Measurements from ENCODE around the gene MBNL2.

The MBNL2 gene

GRCh38 chr13:97234236-97234635 is 12.1 kb downstream of the MBNL2 start:
- DNase-seq (ENCODE audit: low spot score): no peak

DNA sequence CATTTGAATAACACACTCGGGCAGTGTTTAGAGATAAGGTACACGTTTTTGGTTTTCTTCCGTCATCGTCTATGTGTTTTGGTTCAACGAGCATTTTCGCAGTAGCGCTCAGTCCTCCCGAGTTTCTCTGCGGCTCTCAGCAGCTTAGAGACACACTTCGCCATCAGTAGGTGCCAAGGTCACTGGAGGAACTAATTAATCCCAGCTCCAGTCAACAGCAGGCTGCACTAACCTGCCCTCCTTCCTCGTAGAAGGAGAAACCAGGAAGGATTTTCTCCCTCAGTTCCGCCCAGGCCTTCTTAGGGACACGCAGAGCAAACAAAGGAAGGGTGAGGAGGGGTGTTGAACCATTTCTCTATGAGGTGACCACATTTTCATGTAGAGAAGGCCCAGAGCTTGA is 12.6 kb downstream of the MBNL2 start:
- no peak for DNase-seq (ENCODE audit: low spot score)

- no peak for DNase-seq (ENCODE audit: low spot score)
Measured at GRCh38 chr13:97235549-97236231, 13.6 kb downstream of the MBNL2 start.

DNA sequence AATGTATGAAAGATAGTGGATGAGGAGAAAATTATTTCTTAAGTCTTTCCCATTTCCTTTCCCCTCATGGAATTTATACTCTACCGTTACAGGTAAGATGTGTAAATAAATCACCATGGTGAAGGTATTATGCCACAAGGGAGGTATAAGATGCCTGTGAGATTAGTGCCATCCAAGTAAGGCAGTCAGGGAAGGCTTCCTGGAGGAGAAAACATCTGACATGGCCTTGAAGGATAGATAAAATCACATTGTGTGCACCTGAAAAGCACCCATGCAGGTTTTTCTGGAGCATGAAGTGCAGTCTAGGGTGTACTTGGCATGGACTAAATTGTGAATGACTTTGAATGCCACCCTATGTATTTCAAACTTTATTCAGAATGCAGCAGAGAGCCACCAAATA is 15.3 kb downstream of the MBNL2 start:
- DNase-seq (ENCODE audit: low spot score): no peak

GRCh38 chr13:97238432-97238831 is 16.3 kb downstream of the MBNL2 start:
- DNase-seq (ENCODE audit: low spot score): no peak

GRCh38 chr13:97238883-97239282 is 16.8 kb downstream of the MBNL2 start:
- no peak for DNase-seq (ENCODE audit: low spot score)

GRCh38 chr13:97239306-97239705 is 17.2 kb downstream of the MBNL2 start:
- DNase-seq (ENCODE audit: low spot score): no peak

- DNase-seq (ENCODE audit: low spot score): peak; percentile 76
Measured at GRCh38 chr13:97239943-97240787, 18.0 kb downstream of the MBNL2 start.

- DNase-seq (ENCODE audit: low spot score): no peak
Measured at GRCh38 chr13:97240788-97241734, 18.9 kb downstream of the MBNL2 start.

- DNase-seq (ENCODE audit: low spot score): no peak
Measured at GRCh38 chr13:97241761-97242160, 19.6 kb downstream of the MBNL2 start.

DNA sequence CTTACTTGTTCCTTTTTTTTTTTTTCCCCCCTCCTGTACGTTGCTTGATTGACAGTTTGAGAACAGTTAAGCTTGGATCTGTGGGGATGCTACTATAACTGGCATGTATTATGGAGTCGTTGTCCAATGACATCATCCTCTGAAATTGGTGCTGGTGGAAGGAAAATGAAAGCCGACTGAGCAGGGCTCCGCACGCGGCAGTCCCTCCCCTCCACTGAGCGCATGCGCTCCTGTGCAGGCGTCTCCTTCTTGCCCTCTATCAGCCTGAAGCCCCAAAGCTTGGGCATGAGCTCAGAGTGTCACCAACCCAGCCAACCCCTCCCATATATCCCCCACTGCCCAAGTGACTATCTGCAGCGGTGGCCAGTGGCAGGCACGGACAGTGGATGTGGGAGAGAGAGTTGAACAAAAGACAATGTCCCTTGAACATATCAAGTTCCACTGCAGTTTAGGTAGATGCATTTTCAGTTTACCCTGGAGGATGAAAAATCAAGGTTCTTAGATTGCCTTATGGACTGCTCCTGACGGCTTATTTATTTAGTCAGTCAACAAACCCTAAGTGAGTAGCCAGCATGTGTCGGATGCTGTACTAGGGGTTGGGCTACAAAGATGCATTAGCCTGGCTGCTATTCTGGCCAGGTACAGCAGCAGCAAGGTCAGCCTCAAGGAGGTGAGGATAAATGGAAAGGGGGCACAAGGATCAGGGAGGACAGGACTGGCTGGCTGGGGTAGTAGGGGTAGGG is 20.8 kb downstream of the MBNL2 start:
- DNase-seq (ENCODE audit: low spot score): no peak

DNA sequence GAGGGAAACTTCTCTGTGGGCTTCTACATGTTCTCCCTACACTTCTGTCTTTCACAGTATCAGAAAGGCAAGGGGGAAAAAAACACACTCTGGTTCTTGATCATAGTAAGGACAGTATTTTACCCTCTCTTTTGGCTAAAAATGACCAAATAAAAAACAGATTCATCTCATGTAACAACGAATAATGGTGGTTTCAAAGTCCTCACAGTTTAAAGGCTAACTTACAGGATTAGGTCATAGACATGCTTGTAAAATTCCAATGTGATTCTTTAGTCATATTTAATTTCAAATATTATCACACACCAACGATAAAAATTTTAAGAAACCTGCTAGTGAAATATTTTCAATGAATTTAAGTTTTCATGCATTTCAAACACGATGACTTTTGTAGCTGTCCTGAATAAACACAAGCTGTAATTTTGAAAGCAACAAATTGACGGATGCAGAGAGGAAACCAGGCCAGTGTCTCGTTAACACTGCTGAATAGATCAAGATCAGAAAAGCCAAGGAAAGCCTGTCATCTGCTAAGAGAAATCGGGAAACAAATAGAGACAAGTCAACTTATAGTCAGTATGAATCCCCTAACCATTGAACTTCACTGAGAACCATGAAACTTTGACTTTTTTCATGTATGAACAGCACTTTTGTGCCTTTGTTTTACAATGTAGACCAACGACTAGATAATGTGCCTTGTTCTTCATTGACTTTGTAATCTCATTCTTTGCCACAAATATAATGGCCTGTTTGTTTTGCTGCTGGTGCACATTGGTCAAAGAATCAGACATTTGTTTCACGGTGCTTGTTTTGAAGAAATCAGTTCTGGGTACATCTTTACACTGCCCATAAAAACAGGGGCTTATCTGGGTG is 22.0 kb downstream of the MBNL2 start:
- peak; percentile 76 for DNase-seq (ENCODE audit: low spot score)

DNA sequence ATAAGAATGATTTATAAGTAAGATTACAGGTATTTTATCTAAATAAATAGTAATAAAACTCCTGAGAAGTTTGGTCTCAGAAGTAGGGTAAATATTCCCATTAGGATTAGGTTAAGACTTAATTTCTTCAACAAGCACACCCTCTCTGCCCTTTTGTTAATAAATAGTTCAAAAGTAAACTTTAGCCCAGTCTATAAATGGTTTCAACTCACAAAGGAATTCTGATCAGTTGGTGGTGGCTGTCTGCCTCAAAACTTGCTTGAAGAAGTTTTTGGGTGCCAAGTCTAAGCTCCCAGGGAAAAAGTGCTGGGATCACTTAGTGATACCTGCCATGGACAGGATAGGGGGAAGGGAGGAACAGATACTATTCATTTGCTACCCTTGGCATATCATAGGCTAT is 22.9 kb downstream of the MBNL2 start:
- no peak for DNase-seq (ENCODE audit: low spot score)

DNA sequence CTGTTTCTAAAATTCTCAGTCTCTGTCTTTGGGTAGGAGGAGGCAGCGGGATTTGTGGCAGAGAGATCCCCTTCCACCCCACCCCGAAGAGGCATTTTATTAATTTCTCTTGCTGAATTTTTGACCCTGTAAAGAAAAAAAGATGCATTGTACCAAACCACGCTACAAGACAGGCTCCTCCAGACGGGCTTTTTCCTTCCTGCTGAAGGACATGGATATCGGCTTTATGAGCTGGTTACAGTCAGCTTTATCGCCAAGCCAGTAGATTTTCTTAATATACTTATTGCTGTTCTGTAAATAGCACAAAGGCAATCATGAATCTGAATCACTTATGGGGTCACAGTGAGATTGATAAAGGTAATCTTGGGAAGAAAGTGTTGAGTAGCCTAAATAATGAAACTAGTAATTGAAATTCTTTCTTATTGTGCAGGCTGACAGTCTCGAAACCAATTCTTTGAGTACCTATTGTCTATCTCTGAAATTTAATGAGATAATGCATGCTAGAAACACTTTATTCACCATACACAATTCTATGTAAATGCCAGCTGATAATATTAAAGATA is 24.5 kb downstream of the MBNL2 start:
- DNase-seq (ENCODE audit: low spot score): no peak

GRCh38 chr13:97248243-97248642 is 26.1 kb downstream of the MBNL2 start:
- DNase-seq (ENCODE audit: low spot score): no peak

DNA sequence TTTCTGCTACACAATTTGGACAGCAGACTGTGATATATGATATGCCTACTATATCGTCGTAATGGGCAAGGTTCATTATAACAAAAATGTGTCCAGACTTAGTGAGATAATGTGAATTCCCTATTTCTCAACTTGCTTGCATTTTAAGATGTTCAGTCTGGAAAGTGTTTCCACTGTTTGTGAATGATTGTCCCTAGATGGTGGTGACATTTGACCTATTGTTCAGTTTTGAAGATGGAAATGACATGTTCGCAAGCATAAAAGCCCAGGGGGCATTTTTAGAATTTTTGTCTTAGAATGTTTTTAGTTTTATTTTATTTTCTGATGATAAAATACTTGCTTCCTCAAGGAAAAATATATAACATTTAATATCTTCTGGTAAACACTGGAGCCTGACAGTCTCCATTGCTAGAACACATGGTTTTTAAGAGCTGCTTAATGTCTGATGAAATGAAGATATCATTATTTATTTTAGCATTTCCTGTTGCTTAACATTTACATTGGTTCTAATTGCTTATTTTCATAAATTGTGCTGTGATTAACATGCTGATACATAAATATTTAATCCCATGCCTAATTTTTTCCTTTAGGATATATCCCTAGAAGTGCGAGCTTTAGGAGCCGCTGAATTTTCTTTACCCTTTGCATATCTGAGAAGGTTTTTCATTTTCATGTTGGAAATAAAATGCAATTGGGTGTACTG is 27.1 kb downstream of the MBNL2 start:
- DNase-seq (ENCODE audit: low spot score): no peak

- no peak for DNase-seq (ENCODE audit: low spot score)
Measured at GRCh38 chr13:97249796-97250495, 27.8 kb downstream of the MBNL2 start.

GRCh38 chr13:97250560-97250959 is 28.4 kb downstream of the MBNL2 start:
- no peak for DNase-seq (ENCODE audit: low spot score)

GRCh38 chr13:97252735-97253134 is 30.6 kb downstream of the MBNL2 start:
- no peak for DNase-seq (ENCODE audit: low spot score)

All from COLO829 (cell line).